HepG2 (cell line): Measurements from ENCODE around the gene OR6X1.

Experiments used
- E2F5 ChIP-seq: sonication (generic); formaldehyde crosslinking; conservative IDR thresholded peaks from 2 replicates; pipeline ENCODE4 v1.4.0; 2020; ENCODE audit warnings: missing genetic modification reagents
- TFE3 ChIP-seq: IDR thresholded peaks from 2 replicates; pipeline ENCODE4 v1.6.1; 2016
- TF ChIP-seq, protein P1 (sequence below): sonication (generic); formaldehyde crosslinking; IDR thresholded peaks from 2 replicates; pipeline ENCODE4 v1.8.1; 2023; ENCODE audit warnings: mild to moderate bottlenecking, inconsistent platforms, moderate library complexity, missing genetic modification reagents, borderline replicate concordance
- TF ChIP-seq, protein P2 (sequence below): sonication (generic); formaldehyde crosslinking; IDR thresholded peaks from 2 replicates; pipeline ENCODE4 v1.5.0; 2020; ENCODE audit warnings: mild to moderate bottlenecking, missing genetic modification reagents, moderate library complexity

GRCh38 chr11:123797541-123797940 is 43.2 kb upstream of the OR6X1 start:
- TF ChIP-seq E2F5 (CRISPR knock-in tag) (no peak), TFE3 (CRISPR knock-in tag) (no peak)
- TF ChIP-seq, protein P1, sequence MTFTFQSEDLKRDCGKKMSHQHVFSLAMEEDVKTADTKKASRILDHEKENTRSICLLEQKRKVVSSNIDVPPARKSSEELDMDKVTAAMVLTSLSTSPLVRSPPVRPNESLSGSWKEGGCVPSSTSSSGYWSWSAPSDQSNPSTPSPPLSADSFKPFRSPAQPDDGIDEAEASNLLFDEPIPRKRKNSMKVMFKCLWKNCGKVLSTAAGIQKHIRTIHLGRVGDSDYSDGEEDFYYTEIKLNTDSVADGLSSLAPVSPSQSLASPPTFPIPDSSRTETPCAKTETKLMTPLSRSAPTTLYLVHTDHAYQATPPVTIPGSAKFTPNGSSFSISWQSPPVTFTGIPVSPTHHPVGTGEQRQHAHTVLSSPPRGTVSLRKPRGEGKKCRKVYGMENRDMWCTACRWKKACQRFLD (CRISPR knock-in tag), result no peak
- TF ChIP-seq, protein P2, sequence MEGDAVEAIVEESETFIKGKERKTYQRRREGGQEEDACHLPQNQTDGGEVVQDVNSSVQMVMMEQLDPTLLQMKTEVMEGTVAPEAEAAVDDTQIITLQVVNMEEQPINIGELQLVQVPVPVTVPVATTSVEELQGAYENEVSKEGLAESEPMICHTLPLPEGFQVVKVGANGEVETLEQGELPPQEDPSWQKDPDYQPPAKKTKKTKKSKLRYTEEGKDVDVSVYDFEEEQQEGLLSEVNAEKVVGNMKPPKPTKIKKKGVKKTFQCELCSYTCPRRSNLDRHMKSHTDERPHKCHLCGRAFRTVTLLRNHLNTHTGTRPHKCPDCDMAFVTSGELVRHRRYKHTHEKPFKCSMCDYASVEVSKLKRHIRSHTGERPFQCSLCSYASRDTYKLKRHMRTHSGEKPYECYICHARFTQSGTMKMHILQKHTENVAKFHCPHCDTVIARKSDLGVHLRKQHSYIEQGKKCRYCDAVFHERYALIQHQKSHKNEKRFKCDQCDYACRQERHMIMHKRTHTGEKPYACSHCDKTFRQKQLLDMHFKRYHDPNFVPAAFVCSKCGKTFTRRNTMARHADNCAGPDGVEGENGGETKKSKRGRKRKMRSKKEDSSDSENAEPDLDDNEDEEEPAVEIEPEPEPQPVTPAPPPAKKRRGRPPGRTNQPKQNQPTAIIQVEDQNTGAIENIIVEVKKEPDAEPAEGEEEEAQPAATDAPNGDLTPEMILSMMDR (CRISPR knock-in tag), result no peak
